ENCODE results near the gene DCLK1. TPM values are rescaled to one million over a fixed set of nuclear protein-coding genes. Genes with fewer than 3 reads are reported as not detected.

The DCLK1 gene
- total RNA-seq, 1 donor from 2014 or later = 19.3 TPM

DNA sequence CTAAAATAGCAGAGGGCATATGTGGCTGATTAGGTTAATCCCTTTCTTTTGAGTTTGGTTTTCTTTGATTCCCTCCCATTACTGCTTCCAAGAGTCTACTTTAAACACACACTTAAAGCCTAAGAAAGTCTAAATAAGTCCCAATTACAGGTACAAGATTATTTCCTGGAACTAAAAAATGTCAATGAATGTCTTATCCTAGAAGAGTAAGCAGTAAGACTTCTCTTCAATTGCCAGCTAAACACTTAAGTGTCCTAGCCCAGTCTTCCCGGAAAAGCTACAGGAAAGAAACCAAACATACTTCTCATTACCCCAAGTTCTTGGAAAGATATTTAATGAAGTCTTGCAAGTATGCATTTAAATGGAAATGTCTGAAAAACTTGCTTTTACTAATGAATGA lies 233.1 kb downstream of the DCLK1 start:
- intact Hi-C loops (cut with DNase I) = no loop called here
- DNase-seq (ENCODE audit: missing footprints) (no peak), ATAC-seq (no peak)

DNA sequence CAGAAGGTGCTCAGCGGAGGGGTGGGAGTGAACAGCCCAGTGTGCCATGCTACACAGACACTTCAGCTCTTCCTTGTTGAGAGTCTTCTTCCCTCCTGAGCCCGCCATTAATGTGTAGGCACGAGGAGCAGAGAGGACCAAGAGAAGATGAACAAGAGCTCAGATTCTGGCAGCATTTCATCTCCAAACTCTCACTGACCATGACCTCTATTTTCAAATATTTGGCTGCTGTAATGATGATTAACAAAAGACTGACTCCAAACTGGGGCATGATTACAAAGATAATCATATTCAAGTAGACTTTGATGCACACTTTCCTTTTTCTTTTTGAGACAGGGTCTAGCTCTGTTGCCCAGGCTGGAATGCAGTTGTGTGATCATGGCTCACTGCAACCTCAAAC lies 236.5 kb downstream of the DCLK1 start:
- intact Hi-C loops (cut with DNase I) = no loop called here
- DNase-seq (ENCODE audit: missing footprints) (no peak), ATAC-seq (no peak)

DNA sequence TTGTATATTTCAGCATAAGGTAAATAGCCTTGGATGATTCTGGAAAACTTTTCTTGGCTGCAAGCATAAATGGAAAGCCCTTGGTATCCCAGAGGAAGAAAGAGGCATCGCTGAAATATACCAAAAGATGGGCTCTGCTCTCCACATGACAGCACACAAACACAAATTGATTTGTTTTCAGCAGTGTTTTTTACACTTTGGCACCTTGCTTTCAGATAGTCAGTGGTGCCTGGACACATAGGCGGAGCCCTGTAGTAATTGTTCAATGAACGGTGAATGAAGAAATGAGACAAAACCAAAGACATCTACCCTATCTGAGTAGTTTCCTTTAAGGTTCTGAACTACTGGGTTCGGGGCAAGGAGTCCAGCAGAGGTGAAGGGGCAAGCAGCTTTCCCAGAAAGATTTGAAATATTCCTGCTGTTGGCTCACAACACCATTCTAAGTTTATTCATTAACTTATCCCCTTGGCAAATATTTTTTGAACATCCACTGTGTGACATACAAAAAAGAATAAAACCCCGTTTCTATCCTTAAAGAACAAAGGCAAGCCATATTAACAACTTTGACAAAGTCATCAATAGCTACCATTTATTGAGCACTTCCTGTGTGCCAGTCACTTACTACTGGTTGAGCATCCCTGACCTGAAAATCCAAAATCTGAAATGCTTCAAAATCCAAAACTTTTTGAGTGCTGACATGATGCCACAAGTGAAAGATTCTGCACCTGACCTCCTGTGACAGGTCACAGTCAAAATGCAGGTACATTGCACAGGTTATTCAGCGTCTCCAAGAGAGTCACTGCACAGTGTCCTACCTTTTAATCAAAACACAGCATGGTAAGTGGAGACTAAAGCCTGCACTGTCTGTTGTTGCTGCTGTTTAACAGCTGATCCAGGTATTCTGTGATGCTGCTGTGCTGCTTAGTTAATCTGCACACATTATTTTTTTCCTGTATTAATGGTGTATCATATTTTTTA lies 238.1 kb downstream of the DCLK1 start:
- ATAC-seq = no peak
- no peak for DNase-seq (ENCODE audit: missing footprints)
- intact Hi-C loops (cut with DNase I) = no loop called here

DNA sequence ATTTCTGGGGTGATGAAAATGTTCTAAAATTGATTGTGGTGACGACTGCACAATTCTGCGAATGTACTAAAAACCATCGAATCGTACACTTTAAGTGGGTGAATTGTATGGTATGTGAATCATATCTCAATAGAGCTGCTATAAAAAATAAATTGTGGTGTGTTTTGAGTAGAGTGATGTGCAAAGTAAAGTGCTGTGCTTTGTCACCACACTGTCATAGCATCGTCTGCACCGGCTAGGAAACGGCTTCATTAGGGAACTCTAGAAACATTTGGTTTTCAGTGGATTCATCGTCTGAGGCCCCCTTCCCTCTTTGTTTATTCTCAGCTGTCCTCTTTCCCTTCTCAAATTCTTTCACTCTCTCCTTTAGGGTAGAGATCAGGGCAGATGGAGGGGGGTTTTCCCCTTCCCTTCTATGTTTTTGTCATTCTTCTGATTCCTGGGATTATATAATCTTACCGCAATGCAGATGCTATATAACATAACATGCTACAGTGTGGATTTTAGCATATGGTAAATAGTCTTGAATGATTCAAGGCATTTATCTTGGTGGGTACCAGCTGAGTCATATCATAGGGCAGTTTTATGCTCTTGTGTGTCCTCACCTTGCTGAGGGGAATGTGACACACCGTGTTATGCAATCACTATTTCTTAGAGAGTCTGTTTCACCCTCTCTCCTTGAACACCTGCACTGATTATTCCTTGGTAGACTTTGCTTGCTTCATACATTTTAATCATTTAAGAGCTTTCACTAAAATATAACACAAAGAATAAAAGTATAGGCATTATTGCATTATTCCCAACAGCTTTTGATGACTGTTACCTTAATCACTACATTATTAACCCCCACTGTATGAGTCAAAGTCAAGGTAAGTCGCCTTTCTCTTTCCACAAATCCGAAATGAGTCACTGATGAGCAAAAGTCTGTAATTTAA lies 239.4 kb downstream of the DCLK1 start:
- ATAC-seq (no peak), DNase-seq (ENCODE audit: missing footprints) (no peak)
- intact Hi-C loops (cut with DNase I) = no loop called here

DNA sequence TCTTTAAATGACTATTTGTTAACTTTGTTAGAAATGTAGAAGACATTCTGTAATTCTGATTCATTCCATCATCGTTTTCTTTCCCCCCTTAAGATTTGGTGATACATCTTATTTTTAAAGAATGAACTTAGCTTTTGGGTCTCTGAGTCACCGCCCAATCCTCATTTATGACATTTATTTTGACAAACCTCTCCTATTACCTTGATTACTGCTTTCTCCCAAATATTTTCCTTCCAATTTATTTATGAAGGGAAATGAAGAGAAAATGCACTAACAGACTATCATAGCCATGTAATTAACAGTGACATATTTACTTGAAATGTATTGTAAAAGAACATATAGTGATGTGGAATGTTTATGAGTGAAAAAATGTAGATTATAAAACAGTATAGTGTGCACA lies 241.6 kb downstream of the DCLK1 start:
- no peak for ATAC-seq
- no peak for DNase-seq (ENCODE audit: missing footprints)
- intact Hi-C loops (cut with DNase I) = no loop called here

DNA sequence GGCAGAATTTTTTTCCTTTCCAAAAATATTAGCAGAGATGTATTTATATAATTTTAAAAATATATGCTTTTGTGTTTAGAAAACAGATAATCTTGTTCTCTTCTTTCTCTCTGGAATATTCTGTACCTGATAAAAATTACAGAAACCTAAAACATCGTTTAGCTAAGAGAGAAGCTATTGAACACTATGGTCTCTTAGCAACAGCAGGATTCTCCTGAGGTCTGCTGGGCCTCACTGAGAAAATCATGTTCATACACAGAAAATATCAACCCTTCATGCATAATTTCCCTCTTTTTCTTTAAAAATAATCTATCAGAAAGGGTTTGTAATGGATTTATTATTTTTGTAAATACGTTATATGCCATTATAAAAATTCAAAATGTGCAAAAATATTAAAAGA lies 242.2 kb downstream of the DCLK1 start:
- no peak for DNase-seq (ENCODE audit: missing footprints)
- no peak for ATAC-seq
- intact Hi-C loops (cut with DNase I) = no loop called here

DNA sequence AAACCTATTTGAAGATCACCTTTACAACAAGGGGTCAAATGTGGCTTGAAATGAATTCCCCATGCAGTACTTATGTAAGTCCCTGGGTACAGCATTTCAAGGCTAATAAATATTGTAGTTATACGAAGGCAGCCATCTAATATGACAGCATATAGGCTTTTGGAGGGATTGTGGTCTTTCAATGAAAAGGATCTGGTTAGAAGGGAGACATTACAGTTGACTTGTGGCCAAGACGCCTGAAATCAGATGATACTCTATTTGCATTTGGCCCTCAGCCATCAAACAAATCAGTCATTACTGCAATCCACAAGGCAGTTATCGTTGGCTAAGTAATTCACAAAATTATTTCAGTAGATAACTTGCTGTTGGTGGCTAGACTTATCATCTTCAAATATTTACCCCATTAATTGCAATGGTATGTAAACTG lies 242.7 kb downstream of the DCLK1 start:
- intact Hi-C loops (cut with DNase I) = no loop called here
- DNase-seq (ENCODE audit: missing footprints) = no peak

DNA sequence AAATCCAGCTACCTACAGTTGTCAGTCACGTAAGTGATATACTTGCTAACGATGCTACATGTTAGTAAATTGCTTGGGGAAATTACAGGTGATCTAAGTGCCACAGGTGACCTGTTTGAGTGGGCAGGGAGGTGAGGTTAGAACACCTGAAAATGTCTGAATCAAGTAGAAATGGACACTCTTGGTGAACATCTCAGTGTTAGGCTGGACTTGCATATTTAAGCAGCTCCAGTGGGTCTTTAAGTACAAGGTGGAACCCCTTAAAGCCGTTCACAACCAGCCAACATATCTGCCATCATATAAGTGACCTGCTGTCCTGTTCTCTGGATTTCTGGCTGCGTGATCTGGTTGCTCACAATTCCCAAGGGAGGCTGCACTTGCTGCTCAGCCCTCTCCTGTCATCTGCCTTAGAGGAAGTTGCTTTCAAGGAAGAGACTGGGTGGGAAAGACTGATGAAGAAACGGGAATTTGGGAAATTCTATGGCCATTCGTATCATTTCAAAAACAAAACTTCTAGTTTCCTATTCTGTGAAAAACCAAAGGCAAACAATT lies 244.0 kb downstream of the DCLK1 start:
- intact Hi-C loops (cut with DNase I) = no loop called here
- DNase-seq (ENCODE audit: missing footprints) = no peak
- no peak for ATAC-seq

More for the DNA sequence above, 242.7 kb downstream of the DCLK1 start:
- no peak for ATAC-seq

DNA sequence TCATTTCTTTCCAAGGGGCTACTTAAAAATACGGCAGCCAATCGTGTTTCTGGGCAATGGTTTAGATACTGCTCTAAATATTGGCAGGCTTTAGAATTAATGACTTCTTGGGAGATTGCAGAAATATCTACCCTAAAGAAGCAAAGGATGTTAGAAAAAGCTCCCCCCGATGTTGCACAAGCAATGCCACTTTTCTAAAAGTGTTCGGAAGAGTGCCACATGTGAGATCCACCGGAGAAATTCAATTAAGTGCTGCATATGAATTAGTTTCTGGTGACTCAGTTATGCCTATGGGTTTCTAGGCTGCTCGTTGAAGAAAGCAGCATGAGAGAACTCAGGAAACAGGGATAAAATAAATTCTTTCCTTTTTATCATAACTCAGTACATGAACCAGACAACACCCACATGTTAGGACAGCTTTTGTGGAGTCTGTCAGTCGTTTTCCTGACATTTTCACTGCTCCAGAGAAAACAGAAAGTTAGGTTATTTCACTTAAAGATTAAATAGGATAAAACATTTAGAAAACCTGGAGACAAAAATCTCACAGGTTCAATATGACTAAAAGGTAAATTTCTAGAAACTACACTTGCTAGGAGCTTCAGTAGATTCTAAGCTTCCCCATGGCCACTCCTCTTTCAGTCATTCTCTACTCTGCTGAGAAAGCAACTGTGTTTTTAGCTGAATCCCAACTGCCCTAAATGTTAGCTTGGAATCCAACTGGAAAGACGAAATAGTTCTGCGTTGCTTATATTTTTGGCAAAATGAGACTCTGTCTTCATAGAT lies 244.7 kb downstream of the DCLK1 start:
- DNase-seq (ENCODE audit: missing footprints) = no peak
- ATAC-seq = no peak
- intact Hi-C loops (cut with DNase I) = no loop called here

DNA sequence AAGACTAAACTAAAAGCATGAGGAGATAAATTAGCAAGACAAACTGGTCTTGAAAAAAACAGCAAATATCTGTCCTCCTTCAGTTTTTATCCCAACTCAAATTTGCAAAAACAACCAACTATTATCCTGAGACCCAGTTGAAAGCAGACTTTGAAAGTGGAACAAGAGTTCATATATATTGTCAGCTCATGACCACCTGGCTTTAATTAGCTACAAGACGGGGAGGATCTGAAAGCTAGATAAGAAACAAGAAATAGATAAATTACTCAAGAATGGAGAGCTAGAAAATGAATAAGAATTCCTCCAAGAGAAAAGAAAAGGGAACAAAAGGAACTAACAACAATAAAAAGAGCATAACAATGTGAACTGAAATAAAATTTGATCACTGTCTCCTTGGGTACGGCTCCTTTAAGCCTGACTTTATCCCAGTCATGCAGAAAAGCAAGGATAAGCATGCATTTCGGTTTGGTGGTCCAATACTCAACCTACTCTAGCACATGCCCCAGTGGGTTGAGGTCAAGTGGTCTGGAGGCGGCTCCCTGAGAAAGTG lies 246.9 kb downstream of the DCLK1 start:
- intact Hi-C loops (cut with DNase I) = no loop called here
- DNase-seq (ENCODE audit: missing footprints) (no peak), ATAC-seq (peak; percentile 5)

DNA sequence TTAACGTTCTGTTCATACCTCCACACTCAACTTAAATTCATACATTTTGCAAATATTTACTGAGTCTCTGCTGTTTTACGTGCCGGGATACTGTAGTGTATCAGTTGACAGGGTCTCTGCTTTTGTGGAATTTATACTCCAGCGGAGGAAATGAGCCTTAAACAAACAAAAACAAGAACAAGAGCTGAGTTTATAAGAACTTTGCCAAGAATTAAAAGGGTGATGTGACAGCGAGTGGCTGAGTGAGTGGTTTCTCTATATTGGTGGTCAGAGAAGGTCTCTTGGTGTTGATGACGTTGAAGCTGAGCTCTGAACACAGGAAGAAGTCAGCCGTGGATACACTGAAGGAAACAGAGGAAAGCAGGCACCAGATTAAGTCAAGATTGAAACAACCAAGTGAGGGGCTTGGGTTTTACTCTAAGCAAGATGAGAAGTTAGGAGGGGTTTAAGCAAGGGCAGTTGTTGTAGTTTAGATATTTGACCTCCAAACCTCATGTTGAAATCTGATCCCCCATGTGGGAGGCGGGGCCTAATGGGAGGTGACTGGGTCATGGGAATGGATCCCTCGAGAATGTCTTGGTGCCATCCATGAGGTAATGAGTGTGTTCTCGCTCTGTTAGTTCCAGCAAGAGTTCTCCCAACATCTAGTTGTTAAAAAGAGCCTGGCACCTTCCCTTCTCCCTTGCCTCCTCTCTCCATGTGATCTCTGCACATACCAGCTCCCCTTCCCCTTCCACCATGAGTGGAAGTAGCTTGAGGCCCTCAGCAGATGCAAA lies 248.3 kb downstream of the DCLK1 start:
- DNase-seq (ENCODE audit: missing footprints) = no peak
- ATAC-seq = no peak
- intact Hi-C loops (cut with DNase I) = no loop called here

DNA sequence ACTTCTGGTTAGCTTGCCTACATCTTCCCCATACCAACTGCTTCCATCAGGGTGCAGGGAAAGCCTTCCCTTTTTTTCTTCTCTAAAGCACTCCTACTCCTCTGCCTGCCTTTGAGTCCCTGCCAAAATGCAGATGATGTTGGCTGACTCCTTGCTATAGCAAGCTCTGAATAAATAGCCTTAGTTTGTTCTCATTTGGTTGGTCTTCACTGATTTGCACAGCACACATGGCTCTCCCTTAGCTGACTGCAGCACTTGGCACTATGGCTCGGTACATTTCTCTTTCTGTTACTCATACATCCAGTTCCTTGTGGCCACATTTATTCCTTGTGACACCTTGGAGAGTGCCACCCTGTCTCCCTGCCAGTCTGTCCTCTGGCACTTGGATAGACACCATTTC lies 249.8 kb downstream of the DCLK1 start:
- ATAC-seq = no peak
- intact Hi-C loops (cut with DNase I) = no loop called here
- no peak for DNase-seq (ENCODE audit: missing footprints)

DNA sequence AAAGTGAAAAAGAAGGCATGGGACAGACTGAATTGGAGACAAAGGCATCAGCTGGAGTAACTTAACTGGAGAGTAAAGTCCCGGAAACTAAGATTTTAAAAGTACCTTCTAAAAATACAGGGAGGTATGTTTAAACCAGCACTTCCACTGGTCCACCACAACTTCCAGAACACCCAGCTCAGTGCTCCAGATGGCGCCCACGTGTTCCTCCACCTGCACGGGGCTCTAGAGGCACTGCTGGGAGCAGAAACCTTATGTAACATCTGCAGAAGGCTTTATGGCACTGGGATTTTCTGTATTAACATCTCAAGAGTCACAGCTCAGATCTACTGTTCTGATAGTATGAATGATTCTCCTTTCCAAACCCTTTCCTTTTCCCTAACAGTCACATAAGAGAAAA lies 252.1 kb downstream of the DCLK1 start:
- no peak for ATAC-seq
- no peak for DNase-seq (ENCODE audit: missing footprints)
- intact Hi-C loops (cut with DNase I) = loop anchor here (5.0 kb wide), 1 partner anchor 73 kb away; no protein-coding TSS in a partner anchor

DNA sequence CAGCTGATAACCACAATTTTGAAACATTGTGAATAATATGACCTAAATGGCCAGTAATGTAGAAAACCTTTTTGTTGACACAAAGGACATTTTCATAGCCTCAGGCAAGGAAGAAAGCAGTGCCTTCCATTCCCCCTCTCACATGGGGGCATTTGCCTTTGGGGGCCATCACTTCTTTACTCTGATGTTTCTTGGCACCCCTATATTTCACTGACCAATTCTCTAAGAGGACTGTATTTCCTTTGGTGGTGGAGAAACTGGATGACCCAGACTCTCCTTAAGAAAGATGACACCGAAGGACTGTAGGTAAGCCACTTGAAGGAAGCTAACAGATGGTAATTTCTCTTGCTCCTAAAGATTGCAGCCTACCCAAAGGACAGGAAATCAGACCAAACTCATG lies 254.6 kb downstream of the DCLK1 start:
- ATAC-seq = no peak
- intact Hi-C loops (cut with DNase I) = loop anchor here (5.0 kb wide), 1 partner anchor 76 kb away; no protein-coding TSS in a partner anchor
- no peak for DNase-seq (ENCODE audit: missing footprints)

DNA sequence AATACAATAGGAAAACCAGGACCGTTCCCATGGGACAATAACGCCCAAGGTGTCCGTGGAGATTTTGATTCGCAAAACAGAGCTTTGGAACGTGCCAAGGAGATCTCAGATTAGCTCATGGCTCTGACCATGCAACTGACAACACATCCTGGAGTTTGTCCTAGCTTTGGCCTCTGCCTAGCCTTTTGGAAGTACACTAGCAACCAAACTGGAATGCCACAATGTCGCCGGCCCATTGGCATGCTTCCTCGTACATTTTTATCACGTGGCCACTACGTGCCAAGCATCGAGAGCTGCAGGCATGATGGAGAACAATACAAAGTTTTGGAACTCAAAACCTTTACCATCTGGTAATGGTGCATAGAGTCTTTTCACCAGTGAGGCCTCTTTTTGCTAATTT lies 256.5 kb downstream of the DCLK1 start:
- ATAC-seq = peak; percentile 82
- intact Hi-C loops (cut with DNase I) = loop anchor here (5.0 kb wide), 1 partner anchor 78 kb away; no protein-coding TSS in a partner anchor

DNA sequence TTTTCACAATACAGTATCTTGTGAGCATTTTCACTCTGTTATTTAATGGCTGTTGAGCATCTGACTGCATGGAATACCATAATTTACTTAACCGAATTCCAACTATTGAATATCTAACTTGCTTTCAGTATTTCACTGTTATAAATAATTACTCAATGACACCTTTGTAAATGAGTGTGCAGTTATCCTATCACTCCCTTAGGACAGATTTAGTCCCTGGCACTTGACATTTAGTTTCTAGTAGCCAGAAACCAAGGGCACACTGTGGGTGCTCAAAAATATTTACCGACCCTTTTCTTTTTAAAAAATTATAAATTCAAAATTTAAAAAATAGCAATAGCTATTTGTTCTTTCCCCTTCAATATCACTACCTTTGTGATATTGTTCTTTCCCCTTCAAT lies 258.8 kb downstream of the DCLK1 start:
- ATAC-seq (no peak), DNase-seq (ENCODE audit: missing footprints) (no peak)
- intact Hi-C loops (cut with DNase I) = no loop called here

More for the DNA sequence above, 256.5 kb downstream of the DCLK1 start:
- DNase-seq (ENCODE audit: missing footprints) = peak; percentile 73

DNA sequence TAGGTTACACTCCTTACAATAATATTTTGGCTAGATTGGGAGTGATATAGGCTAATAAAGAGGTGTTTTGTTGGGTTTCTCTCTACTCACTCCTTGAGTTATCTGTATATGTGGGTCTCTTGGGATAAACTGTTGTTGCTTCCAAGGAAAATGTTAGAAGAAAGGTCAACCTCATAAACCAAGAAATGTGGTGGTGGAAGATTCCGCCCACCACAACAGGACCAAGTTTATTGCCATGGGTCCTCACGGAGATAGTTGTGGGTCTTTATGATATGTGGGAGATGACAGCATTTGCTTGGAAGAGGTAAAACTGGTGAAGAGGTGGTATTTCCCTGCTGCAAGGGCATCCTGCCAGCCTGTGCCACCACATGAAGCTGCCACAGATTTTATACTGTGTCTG lies 259.6 kb downstream of the DCLK1 start:
- intact Hi-C loops (cut with DNase I) = no loop called here
- ATAC-seq = no peak
- no peak for DNase-seq (ENCODE audit: missing footprints)

Measured in Right ventricle myocardium inferior (tissue), 1 donor.